ENCODE results near the gene ZFP69. TPM values are rescaled to one million over a fixed set of nuclear protein-coding genes. Genes with fewer than 3 reads are reported as not detected.

Gene ZFP69
- not detected in 5 replicates for total RNA-seq (2022; extraction: Qiagen RNA extraction)

GRCh38 chr1:40476924-40477677, at the start of gene ZFP69:
Gene ZFP69, plus strand, starts transcription at chr1:40477290. Its CDS starts 2,072 bp downstream, at chr1:40479362.

GRCh38 chr1:40449684-40450494, 27.2 kb upstream of the ZFP69 start, which contains the start of gene ZFP69B:
Gene ZFP69B, plus strand, starts transcription at chr1:40450476. Its CDS starts 486 bp downstream, at chr1:40450962.

GRCh38 chr1:40508375-40509341, 31.6 kb downstream of the ZFP69 start, which contains the start of gene EXO5:
Gene EXO5, plus strand, starts transcription at chr1:40508767. Its CDS starts 5,778 bp downstream, at chr1:40514545.

GRCh38 chr1:40531381-40532061, 54.4 kb downstream of the ZFP69 start, which contains the start of gene ZNF684:
Gene ZNF684, plus strand, starts transcription at chr1:40531637. Its CDS starts 1,530 bp downstream, at chr1:40533167.

Other genes with a start within 250 kb of the ZFP69 start
- not detected in 5 replicates for gene TMCO2, start 229.4 kb upstream of the ZFP69 start, total RNA-seq (2022; extraction: Qiagen RNA extraction)
- gene ZMPSTE24, start 219.1 kb upstream of the ZFP69 start, total RNA-seq (2022; extraction: Qiagen RNA extraction), result 34.1 to 48.3 TPM (median 38.4 TPM) in 5 replicates
- gene COL9A2, start 160.0 kb upstream of the ZFP69 start, total RNA-seq (2022; extraction: Qiagen RNA extraction), result 0.09 to 0.31 TPM (median 0.20 TPM) in 5 replicates
- 9.0 to 10.0 TPM (median 9.8 TPM) in 5 replicates for gene SMAP2, start 103.6 kb upstream of the ZFP69 start, total RNA-seq (2022; extraction: Qiagen RNA extraction)
- gene ZFP69B, start 26.8 kb upstream of the ZFP69 start, total RNA-seq (2022; extraction: Qiagen RNA extraction), result 1.2 to 2.4 TPM (median 1.8 TPM) in 5 replicates
- gene EXO5, start 31.5 kb downstream of the ZFP69 start, total RNA-seq (2022; extraction: Qiagen RNA extraction), result 3.2 to 4.7 TPM (median 4.0 TPM) in 5 replicates
- gene ZNF684, start 54.3 kb downstream of the ZFP69 start, total RNA-seq (2022; extraction: Qiagen RNA extraction), result 1.5 to 3.2 TPM (median 2.4 TPM) in 5 replicates
- 0.83 to 1.4 TPM (median 1.0 TPM) in 5 replicates for gene RIMS3, start 188.4 kb downstream of the ZFP69 start, total RNA-seq (2022; extraction: Qiagen RNA extraction)
- gene NFYC, start 214.4 kb downstream of the ZFP69 start, total RNA-seq (2022; extraction: Qiagen RNA extraction), result 36.3 to 41.8 TPM (median 37.8 TPM) in 5 replicates

Measured in A549 treated with Hydrocortisone at 1 μM for 4 hours (cell line).